ENCODE measurements around the gene IRF5. TPM values are rescaled to one million over a fixed set of nuclear protein-coding genes. Genes with fewer than 3 reads are reported as not detected.

Gene IRF5
- polyA plus RNA-seq, 1 donor from 2014 or later: not detected

GRCh38 chr7:128908750-128909624 lies 28.7 kb upstream of the IRF5 start:
- peaks cover 21% of the 10 kb centered on the region for H3K27me3 ChIP-seq (ENCODE audit: insufficient read depth, low read depth, low read length)

GRCh38 chr7:128909625-128910568 lies 27.8 kb upstream of the IRF5 start:
- Histone ChIP-seq H2AFZ (ENCODE audit: low read depth, low read length) (no peak overlapping the region), H3K9me2 (ENCODE audit: insufficient read depth, low read length) (no peaks in the 10 kb centered on the region), H3F3A (ENCODE audit: insufficient read depth, low read length, poor library complexity, severe bottlenecking) (no peaks in the 10 kb centered on the region), H3K9me3 (ENCODE audit: low read length) (no peaks in the 10 kb centered on the region), H3K27ac (ENCODE audit: low read length) (no peak overlapping the region), H3K27me3 (ENCODE audit: insufficient read depth, low read depth, low read length) (peaks cover 30% of the 10 kb centered on the region), H3K36me3 (ENCODE audit: insufficient read depth, low read length) (no peaks in the 10 kb centered on the region), H3K9ac (ENCODE audit: low read length) (no peak overlapping the region), H4K20me1 (ENCODE audit: insufficient read depth) (no peaks in the 10 kb centered on the region), H3K4me3 (ENCODE audit: low read length) (no peak overlapping the region), H3K79me2 (replicated peaks; ENCODE audit: insufficient read depth, low read length) (no peaks in the 10 kb centered on the region), H3K4me2 (ENCODE audit: low read length) (no peak overlapping the region)
- TF ChIP-seq, protein P1, sequence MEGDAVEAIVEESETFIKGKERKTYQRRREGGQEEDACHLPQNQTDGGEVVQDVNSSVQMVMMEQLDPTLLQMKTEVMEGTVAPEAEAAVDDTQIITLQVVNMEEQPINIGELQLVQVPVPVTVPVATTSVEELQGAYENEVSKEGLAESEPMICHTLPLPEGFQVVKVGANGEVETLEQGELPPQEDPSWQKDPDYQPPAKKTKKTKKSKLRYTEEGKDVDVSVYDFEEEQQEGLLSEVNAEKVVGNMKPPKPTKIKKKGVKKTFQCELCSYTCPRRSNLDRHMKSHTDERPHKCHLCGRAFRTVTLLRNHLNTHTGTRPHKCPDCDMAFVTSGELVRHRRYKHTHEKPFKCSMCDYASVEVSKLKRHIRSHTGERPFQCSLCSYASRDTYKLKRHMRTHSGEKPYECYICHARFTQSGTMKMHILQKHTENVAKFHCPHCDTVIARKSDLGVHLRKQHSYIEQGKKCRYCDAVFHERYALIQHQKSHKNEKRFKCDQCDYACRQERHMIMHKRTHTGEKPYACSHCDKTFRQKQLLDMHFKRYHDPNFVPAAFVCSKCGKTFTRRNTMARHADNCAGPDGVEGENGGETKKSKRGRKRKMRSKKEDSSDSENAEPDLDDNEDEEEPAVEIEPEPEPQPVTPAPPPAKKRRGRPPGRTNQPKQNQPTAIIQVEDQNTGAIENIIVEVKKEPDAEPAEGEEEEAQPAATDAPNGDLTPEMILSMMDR (IDR thresholded peaks at IDR 0.05; ENCODE audit: poor library complexity, severe bottlenecking): no peak
- TF ChIP-seq TAF1 (IDR thresholded peaks at IDR 0.05; ENCODE audit: low read depth) (no peak), EP300 (conservative IDR thresholded peaks at IDR 0.05; ENCODE audit: poor library complexity, severe bottlenecking) (no peak), EZH2 (IDR thresholded peaks at IDR 0.05; ENCODE audit: borderline replicate concordance, insufficient read depth, low read length, poor library complexity, severe bottlenecking) (no peak), RAD21 (conservative IDR thresholded peaks at IDR 0.05) (no peak), SMC3 (conservative IDR thresholded peaks at IDR 0.05; ENCODE audit: poor library complexity) (no peak), MXI1 (conservative IDR thresholded peaks at IDR 0.05; ENCODE audit: poor library complexity, severe bottlenecking) (no peak), POLR2AphosphoS5 (IDR thresholded peaks at IDR 0.05) (no peak)
- TF ChIP-seq, protein P2, sequence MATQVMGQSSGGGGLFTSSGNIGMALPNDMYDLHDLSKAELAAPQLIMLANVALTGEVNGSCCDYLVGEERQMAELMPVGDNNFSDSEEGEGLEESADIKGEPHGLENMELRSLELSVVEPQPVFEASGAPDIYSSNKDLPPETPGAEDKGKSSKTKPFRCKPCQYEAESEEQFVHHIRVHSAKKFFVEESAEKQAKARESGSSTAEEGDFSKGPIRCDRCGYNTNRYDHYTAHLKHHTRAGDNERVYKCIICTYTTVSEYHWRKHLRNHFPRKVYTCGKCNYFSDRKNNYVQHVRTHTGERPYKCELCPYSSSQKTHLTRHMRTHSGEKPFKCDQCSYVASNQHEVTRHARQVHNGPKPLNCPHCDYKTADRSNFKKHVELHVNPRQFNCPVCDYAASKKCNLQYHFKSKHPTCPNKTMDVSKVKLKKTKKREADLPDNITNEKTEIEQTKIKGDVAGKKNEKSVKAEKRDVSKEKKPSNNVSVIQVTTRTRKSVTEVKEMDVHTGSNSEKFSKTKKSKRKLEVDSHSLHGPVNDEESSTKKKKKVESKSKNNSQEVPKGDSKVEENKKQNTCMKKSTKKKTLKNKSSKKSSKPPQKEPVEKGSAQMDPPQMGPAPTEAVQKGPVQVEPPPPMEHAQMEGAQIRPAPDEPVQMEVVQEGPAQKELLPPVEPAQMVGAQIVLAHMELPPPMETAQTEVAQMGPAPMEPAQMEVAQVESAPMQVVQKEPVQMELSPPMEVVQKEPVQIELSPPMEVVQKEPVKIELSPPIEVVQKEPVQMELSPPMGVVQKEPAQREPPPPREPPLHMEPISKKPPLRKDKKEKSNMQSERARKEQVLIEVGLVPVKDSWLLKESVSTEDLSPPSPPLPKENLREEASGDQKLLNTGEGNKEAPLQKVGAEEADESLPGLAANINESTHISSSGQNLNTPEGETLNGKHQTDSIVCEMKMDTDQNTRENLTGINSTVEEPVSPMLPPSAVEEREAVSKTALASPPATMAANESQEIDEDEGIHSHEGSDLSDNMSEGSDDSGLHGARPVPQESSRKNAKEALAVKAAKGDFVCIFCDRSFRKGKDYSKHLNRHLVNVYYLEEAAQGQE (IDR thresholded peaks at IDR 0.05; ENCODE audit: borderline replicate concordance): no peak

More at GRCh38 chr7:128908750-128909624, 28.7 kb upstream of the IRF5 start:
- Histone ChIP-seq H3K4me2 (ENCODE audit: low read length) (no peak overlapping the region), H3K27ac (ENCODE audit: low read length) (no peak overlapping the region), H3K4me3 (ENCODE audit: low read length) (no peak overlapping the region), H3K79me2 (replicated peaks; ENCODE audit: insufficient read depth, low read length) (no peaks in the 10 kb centered on the region), H3K36me3 (ENCODE audit: insufficient read depth, low read length) (no peaks in the 10 kb centered on the region), H4K20me1 (ENCODE audit: insufficient read depth) (no peaks in the 10 kb centered on the region), H3F3A (ENCODE audit: insufficient read depth, low read length, poor library complexity, severe bottlenecking) (no peaks in the 10 kb centered on the region), H2AFZ (ENCODE audit: low read depth, low read length) (no peak overlapping the region), H3K9me3 (ENCODE audit: low read length) (no peaks in the 10 kb centered on the region), H3K9ac (ENCODE audit: low read length) (no peak overlapping the region), H3K9me2 (ENCODE audit: insufficient read depth, low read length) (no peaks in the 10 kb centered on the region)
- TF ChIP-seq SMC3 (conservative IDR thresholded peaks at IDR 0.05; ENCODE audit: poor library complexity): no peak
- no peak for TF ChIP-seq RAD21 (conservative IDR thresholded peaks at IDR 0.05)

All from neural cell (in vitro differentiated cells).